Natural killer cell (primary cell): ENCODE measurements around the gene SLC1A7. TPM values are rescaled to one million over a fixed set of nuclear protein-coding genes. Genes with fewer than 3 reads are reported as not detected.

Experiments used
- ATAC-seq, 3 donors: fragments of 150-1000 bp in 2 of 3; fragments of 200-7000 bp in 1 of 3; cut with Tn5 transposase; 1 replicate in 1 of 3; 2 replicates in 2 of 3; pipeline ENCODE4 v1.10.0; 2021; ENCODE audit warnings: mild to moderate bottlenecking in 2 of 3, moderate library complexity in 2 of 3
- DNase-seq, 2 donors: peaks; one replicate each; pipeline versions ENCODE4 v3.0.0 to v3.0.0-alpha.2; 2013 to 2021; ENCODE audit warnings: mixed read lengths in 1 of 2
- H3K27ac ChIP-seq: one replicate; pipeline ENCODE4 v1.5.1; 2013; ENCODE audit warnings: mild to moderate bottlenecking, low read length
- H3K27me3 ChIP-seq: one replicate; pipeline ENCODE4 v1.6.1; 2013; ENCODE audit warnings: low read length; ENCODE audit not compliant: control insufficient read depth, insufficient read depth
- H3K36me3 ChIP-seq: one replicate; pipeline ENCODE4 v1.6.1; 2013; ENCODE audit warnings: low read length; ENCODE audit not compliant: control insufficient read depth, insufficient read depth
- H3K4me1 ChIP-seq: one replicate; pipeline ENCODE4 v1.6.1; 2013; ENCODE audit warnings: low read length; ENCODE audit not compliant: control insufficient read depth, insufficient read depth
- H3K4me3 ChIP-seq: one replicate; pipeline ENCODE4 v1.5.1; 2013; ENCODE audit warnings: low read length
- H3K9me3 ChIP-seq: one replicate; pipeline ENCODE4 v1.6.1; 2013; ENCODE audit warnings: low read length; ENCODE audit not compliant: control insufficient read depth, insufficient read depth
- H3K27ac Mint-ChIP-seq, 2 donors: one replicate each; pipeline ENCODE4 v1.8.0; 2022; ENCODE audit warnings: mild to moderate bottlenecking in 2 of 2, mixed read lengths in 2 of 2, moderate library complexity in 1 of 2
- H3K27me3 Mint-ChIP-seq, 2 donors: one replicate each; pipeline ENCODE4 v1.8.0; 2022; ENCODE audit warnings: low read depth in 2 of 2, mixed read lengths in 2 of 2
- H3K36me3 Mint-ChIP-seq: one replicate; pipeline ENCODE4 v1.8.0; 2022; ENCODE audit warnings: mixed read lengths
- H3K4me1 Mint-ChIP-seq, 2 donors: one replicate each; pipeline ENCODE4 v1.8.0; 2022; ENCODE audit warnings: mixed read lengths in 2 of 2
- H3K4me3 Mint-ChIP-seq: one replicate; pipeline ENCODE4 v1.8.0; 2022; ENCODE audit warnings: mild to moderate bottlenecking, moderate library complexity, mixed read lengths
- H3K9me3 Mint-ChIP-seq, 2 donors: one replicate each; pipeline ENCODE4 v1.8.0; 2022; ENCODE audit warnings: mixed read lengths in 2 of 2
- WGBS: methylation state at CpG from one replicate; pipeline ENCODE4 v1.1.7; 2013; ENCODE audit warnings: missing lambda C conversion rate; ENCODE audit not compliant: insufficient coverage; 5-methylcytosine and 5-hydroxymethylcytosine counted together
- intact Hi-C: fragments of 100-400 bp; cut with micrococcal nuclease; formaldehyde crosslinking; loops from one replicate; pipeline ENCODE4 v1.14.2; 2022
- total RNA-seq, 4 donors: library from RNA; stranded (reverse); fragments of 120-200 nt in 1 of 4; gene quantifications; one replicate each; pipeline versions ENCODE4 v1.2.3 to v1.2.4, GENCODE V29; 2013 to 2022
- TF ChIP-seq, protein P1 (sequence below): fragments of 200-600 bp; IDR thresholded peaks from one replicate; pipeline ENCODE4 v1.8.0; 2022; ENCODE audit warnings: antibody characterized with exemption

Gene SLC1A7
- total RNA-seq, 3 donors from 2014 or later (not counting 1 experiment from before 2014, with no cell fraction given): 16.0 to 23.9 (median 20.5) TPM

DNA sequence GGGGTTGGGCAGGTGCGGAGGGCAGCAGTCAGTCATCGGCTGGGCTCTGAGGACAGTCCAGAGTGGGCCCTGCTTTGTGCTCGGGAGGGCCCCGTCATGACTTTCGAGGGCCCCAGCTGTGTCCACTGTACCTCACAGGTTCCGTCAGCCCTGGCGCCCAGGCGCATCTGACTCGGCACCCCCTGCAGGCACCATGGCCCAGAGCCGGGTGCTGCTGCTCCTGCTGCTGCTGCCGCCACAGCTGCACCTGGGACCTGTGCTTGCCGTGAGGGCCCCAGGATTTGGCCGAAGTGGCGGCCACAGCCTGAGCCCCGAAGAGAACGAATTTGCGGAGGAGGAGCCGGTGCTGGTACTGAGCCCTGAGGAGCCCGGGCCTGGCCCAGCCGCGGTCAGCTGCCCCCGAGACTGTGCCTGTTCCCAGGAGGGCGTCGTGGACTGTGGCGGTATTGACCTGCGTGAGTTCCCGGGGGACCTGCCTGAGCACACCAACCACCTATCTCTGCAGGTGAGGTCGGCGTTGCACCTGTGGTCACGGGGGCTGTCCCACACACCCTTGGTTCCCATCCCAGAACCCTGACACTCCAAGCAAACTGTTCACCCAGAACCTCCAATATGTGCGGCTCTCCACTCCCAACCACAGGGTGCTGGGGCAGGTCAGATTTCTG is 72.6 kb downstream of the SLC1A7 start:
- Histone ChIP-seq H3K27me3 (no peaks in the 10 kb centered on the region), H3K36me3 (no peaks in the 10 kb centered on the region), H3K4me1 (no peaks in the 10 kb centered on the region), H3K4me3 (no peak overlapping the region), H3K9me3 (no peaks in the 10 kb centered on the region), H3K27ac (no peak overlapping the region)
- no peak for ATAC-seq
- TF ChIP-seq, protein P1, sequence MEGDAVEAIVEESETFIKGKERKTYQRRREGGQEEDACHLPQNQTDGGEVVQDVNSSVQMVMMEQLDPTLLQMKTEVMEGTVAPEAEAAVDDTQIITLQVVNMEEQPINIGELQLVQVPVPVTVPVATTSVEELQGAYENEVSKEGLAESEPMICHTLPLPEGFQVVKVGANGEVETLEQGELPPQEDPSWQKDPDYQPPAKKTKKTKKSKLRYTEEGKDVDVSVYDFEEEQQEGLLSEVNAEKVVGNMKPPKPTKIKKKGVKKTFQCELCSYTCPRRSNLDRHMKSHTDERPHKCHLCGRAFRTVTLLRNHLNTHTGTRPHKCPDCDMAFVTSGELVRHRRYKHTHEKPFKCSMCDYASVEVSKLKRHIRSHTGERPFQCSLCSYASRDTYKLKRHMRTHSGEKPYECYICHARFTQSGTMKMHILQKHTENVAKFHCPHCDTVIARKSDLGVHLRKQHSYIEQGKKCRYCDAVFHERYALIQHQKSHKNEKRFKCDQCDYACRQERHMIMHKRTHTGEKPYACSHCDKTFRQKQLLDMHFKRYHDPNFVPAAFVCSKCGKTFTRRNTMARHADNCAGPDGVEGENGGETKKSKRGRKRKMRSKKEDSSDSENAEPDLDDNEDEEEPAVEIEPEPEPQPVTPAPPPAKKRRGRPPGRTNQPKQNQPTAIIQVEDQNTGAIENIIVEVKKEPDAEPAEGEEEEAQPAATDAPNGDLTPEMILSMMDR: no peak
- Mint-ChIP-seq H3K36me3 (no peaks in the 10 kb centered on the region), H3K4me3 (no peak overlapping the region), H3K27ac (no peak overlapping the region), H3K9me3 (no peaks in the 10 kb centered on the region), H3K27me3 (peaks cover 0 to 4% of the 10 kb centered on the region in 2 donors), H3K4me1 (peaks cover 0 to 4% of the 10 kb centered on the region in 2 donors)
- intact Hi-C loops: no loop called here
- 91% methylated on average over 31 of the region's 31 CpGs for WGBS
- DNase-seq: no peak

DNA sequence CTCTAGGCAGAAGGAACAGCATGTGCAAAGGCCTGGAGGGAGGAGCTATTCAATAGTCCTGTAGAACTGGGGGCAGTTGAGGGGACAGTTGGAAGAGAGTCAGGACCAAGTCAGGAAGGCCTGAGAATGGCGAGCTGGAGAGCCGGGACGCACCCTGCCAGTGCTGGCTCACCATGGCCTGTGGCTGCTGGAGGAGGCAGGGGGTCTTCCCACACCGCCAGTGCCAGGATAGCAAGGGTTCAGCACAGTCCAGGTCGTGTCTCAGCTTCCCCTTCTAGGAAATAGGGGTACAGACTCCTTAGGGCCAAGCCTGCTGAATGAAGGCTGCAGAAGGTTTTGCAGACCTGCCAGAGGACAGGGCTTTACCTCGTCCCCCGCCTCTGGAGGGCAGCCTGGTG is 73.2 kb downstream of the SLC1A7 start:
- WGBS: 88% methylated on average over 7 of the region's 7 CpGs
- Histone ChIP-seq H3K9me3 (no peaks in the 10 kb centered on the region), H3K27me3 (no peaks in the 10 kb centered on the region), H3K4me1 (no peaks in the 10 kb centered on the region), H3K27ac (no peak overlapping the region), H3K36me3 (no peaks in the 10 kb centered on the region), H3K4me3 (no peak overlapping the region)
- no peaks in the 10 kb centered on the region for H3K9me3 Mint-ChIP-seq
- H3K36me3 Mint-ChIP-seq: no peaks in the 10 kb centered on the region
- intact Hi-C loops: no loop called here
- no peak for DNase-seq
- H3K27ac Mint-ChIP-seq: no peak overlapping the region
- no peak for ATAC-seq
- peaks cover 0 to 4% of the 10 kb centered on the region in 2 donors for H3K4me1 Mint-ChIP-seq
- H3K27me3 Mint-ChIP-seq: peaks cover 0 to 4% of the 10 kb centered on the region in 2 donors
- TF ChIP-seq, protein P1: no peak
- H3K4me3 Mint-ChIP-seq: no peak overlapping the region

DNA sequence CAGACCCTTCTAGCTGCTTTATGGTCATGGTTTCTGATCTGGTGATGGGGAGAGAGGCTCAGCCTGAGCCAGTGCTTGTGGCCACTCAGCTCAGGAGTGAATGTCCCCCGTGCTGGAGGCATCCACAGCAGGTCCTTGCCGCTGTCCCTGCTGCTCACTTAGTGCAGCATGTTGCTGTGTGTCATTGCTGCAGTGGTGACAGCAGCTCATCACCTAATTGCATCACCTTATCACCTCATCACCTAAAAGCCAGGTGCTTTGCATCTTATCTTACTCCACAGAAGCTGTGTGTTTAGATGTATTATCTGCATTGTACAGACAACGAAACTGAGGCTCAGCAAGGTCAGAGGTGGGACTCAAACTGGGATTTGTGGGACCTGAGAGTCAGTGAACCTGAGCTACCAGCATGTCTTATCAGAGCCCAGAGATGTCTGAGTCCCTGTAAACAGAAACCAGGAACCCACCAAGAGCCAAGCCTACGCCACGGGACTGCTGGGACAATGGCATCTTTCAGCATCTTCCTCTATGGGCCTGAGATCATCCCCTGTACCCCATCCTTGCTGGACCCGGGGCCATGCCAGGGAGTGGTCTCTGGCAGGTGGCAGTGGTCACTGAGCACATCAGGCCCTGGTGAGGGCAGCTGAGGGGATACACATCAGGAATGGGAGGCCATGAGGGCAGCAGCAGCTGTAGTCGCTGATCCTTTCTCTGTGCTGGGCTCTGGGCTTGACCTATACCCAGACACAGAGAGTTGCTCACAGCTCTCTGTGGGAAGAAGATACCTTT is 73.9 kb downstream of the SLC1A7 start:
- no peak for ATAC-seq
- Mint-ChIP-seq H3K27ac (no peak overlapping the region), H3K4me3 (no peak overlapping the region), H3K36me3 (no peaks in the 10 kb centered on the region), H3K4me1 (peaks cover 0 to 11% of the 10 kb centered on the region in 2 donors), H3K27me3 (peaks cover 7 to 10% of the 10 kb centered on the region in 2 donors), H3K9me3 (no peaks in the 10 kb centered on the region)
- H3K4me1 ChIP-seq: no peaks in the 10 kb centered on the region
- TF ChIP-seq, protein P1: no peak
- WGBS: 94% methylated on average over 7 of the region's 7 CpGs
- H3K27me3 ChIP-seq: no peaks in the 10 kb centered on the region
- intact Hi-C loops: no loop called here
- no peak for DNase-seq
- no peak overlapping the region for H3K4me3 ChIP-seq
- H3K27ac ChIP-seq: no peak overlapping the region
- no peaks in the 10 kb centered on the region for H3K9me3 ChIP-seq
- no peaks in the 10 kb centered on the region for H3K36me3 ChIP-seq
